GM10847 (cell line): Measurements from ENCODE around the gene TRPV6.

Source experiments
- POLR2A ChIP-seq: IDR thresholded peaks from 2 replicates; pipeline ENCODE4 v1.6.1; 2011; ENCODE audit not compliant: insufficient read length; ENCODE audit errors: extremely low read depth

The TRPV6 gene

GRCh38 chr7:142832417-142832816, 53.1 kb downstream of the TRPV6 start:
- TF ChIP-seq POLR2A: no peak

DNA sequence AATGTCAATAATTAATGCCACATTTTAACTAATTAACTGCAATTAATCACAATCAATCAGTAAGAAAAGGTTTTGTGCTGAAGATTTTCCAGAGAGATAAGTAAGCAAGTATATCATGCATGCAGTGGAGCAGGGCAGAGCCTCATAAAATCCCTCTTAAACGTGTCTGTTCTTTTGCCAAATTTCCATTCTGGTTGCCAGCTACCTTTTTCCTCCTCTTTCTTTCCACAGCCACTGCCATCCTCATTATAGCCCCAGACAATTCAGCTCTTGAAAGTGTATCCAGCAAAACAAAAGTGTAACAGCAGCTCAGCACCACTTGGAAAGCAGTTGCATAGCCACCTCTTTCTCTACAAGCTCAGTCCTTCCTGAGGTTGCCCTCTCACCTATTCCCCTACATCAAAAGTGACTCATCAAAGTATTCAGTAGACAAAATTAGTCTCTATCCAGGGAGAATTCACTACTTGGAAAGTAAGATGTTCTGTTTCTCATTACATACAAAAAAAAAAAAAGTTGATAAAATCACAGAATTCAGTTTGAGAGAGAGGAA, 57.5 kb downstream of the TRPV6 start:
- TF ChIP-seq POLR2A: no peak

GRCh38 chr7:142822714-142823113, 62.8 kb downstream of the TRPV6 start:
- no peak for TF ChIP-seq POLR2A
